ENCODE data around the gene ADAMTS17. TPM values are rescaled to one million over a fixed set of nuclear protein-coding genes. Genes with fewer than 3 reads are reported as not detected.

Gene ADAMTS17
- total RNA-seq, 4 donors from 2014 or later, result 4.5 to 11.4 (median 6.6) TPM

- H3K4me1 ChIP-seq, result peaks cover 13 to 32% (median 17%) of the 10 kb centered on the region in 3 donors
- WGBS, 2 donors, result 91 to 93% methylated on average over 5 to 12 of the region's 15 CpGs
- no peak for DNase-seq
Observed at GRCh38 chr15:100108846-100109245, 232.9 kb downstream of the ADAMTS17 start.

GRCh38 chr15:100108346-100108745 lies 233.4 kb downstream of the ADAMTS17 start:
- intact Hi-C loops (cut with DNase I), result no loop called here
- Histone ChIP-seq H3K9me3 (no peaks in the 10 kb centered on the region), H3K4me1 (peaks cover 13 to 27% (median 17%) of the 10 kb centered on the region in 3 donors), H3K27me3 (no peaks in the 10 kb centered on the region), H3K36me3 (no peaks in the 10 kb centered on the region), H3K27ac (no peak overlapping the region), H3K4me3 (no peak overlapping the region)
- 94 to 95% methylated on average over 8 of the region's 8 CpGs for WGBS, 2 donors
- no peak for DNase-seq
- TF ChIP-seq, protein P1, sequence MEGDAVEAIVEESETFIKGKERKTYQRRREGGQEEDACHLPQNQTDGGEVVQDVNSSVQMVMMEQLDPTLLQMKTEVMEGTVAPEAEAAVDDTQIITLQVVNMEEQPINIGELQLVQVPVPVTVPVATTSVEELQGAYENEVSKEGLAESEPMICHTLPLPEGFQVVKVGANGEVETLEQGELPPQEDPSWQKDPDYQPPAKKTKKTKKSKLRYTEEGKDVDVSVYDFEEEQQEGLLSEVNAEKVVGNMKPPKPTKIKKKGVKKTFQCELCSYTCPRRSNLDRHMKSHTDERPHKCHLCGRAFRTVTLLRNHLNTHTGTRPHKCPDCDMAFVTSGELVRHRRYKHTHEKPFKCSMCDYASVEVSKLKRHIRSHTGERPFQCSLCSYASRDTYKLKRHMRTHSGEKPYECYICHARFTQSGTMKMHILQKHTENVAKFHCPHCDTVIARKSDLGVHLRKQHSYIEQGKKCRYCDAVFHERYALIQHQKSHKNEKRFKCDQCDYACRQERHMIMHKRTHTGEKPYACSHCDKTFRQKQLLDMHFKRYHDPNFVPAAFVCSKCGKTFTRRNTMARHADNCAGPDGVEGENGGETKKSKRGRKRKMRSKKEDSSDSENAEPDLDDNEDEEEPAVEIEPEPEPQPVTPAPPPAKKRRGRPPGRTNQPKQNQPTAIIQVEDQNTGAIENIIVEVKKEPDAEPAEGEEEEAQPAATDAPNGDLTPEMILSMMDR (IDR thresholded peaks at IDR 0.05), result no peak
- TF ChIP-seq POLR2A (IDR thresholded peaks at IDR 0.05), result no peak

More at GRCh38 chr15:100108846-100109245, 232.9 kb downstream of the ADAMTS17 start:
- Histone ChIP-seq H3K4me3 (no peak overlapping the region), H3K36me3 (no peaks in the 10 kb centered on the region), H3K27me3 (no peaks in the 10 kb centered on the region), H3K9me3 (no peaks in the 10 kb centered on the region), H3K27ac (no peak overlapping the region)
- no peak for TF ChIP-seq POLR2A (IDR thresholded peaks at IDR 0.05)
- TF ChIP-seq, protein P1 (IDR thresholded peaks at IDR 0.05), result no peak
- intact Hi-C loops (cut with DNase I), result no loop called here

DNA sequence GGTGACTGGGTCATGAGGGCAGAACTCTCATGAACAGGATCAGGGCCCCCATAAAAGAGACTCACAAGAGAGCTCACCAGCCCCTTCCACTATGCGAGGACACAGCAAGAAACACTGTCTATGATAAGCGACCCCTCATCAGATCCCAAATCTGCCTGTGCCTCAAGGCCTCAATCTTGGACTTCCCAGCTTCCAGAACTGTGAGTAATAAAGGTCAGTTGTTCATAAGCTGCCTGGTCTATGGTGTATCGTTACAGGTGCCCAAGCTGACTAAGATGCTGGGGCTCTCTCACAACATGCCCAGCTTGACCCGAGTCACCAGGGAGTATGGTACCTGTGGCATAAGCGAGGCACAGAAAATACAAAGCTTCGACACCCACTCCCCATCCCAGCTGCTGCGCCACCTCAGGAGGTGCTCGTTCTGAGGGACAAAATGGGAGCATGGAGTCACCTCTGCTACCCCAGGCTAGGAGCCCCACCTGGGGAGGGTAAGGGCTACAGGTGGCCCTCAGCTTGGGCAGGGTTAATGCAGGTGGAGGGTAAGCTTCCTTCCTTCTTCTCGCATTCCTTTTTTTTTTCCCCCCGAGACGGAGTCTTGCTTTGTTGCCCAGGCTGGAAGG lies 234.1 kb downstream of the ADAMTS17 start:
- TF ChIP-seq POLR2A (IDR thresholded peaks at IDR 0.05), result no peak
- Histone ChIP-seq H3K4me3 (no peak overlapping the region), H3K36me3 (no peaks in the 10 kb centered on the region), H3K9me3 (no peaks in the 10 kb centered on the region), H3K27me3 (no peaks in the 10 kb centered on the region), H3K27ac (no peak overlapping the region), H3K4me1 (peaks cover 13 to 22% (median 17%) of the 10 kb centered on the region in 3 donors)
- DNase-seq, result no peak
- intact Hi-C loops (cut with DNase I), result no loop called here
- WGBS, 2 donors, result 92 to 99% methylated on average over 6 to 9 of the region's 11 CpGs

DNA sequence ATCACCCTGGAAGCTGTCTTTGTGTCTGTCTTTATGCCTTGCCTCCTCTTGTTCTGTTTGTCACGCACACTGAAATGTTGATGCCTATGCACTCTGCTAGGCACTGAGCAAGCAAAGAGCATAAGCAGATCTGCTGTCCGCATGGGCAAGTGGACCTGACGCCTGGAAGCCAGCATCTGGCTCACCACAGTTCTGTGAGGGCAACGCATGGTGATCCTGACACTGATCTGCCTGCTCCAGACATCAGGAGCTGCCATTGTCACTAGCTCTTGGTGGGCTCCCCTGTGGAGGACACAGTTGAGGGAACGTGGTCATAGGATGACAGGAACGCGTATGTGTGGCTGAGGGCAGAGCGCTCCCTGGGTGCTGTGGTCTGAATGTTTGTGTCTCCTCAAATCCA lies 234.6 kb downstream of the ADAMTS17 start:
- TF ChIP-seq, protein P1 (IDR thresholded peaks at IDR 0.05), result no peak
- TF ChIP-seq POLR2A (IDR thresholded peaks at IDR 0.05), result no peak
- Histone ChIP-seq H3K4me1 (peaks cover 13 to 17% (median 16%) of the 10 kb centered on the region in 3 donors), H3K27me3 (no peaks in the 10 kb centered on the region), H3K27ac (no peak overlapping the region), H3K9me3 (no peaks in the 10 kb centered on the region), H3K36me3 (no peaks in the 10 kb centered on the region), H3K4me3 (no peak overlapping the region)
- intact Hi-C loops (cut with DNase I), result no loop called here
- DNase-seq, result no peak
- 93% methylated on average over 7 of the region's 8 CpGs; no CpG with 5 or more reads in 1 of the 2 donors for WGBS, 2 donors

GRCh38 chr15:100106732-100107131 lies 235.0 kb downstream of the ADAMTS17 start:
- H3K4me3 ChIP-seq, result no peak overlapping the region
- intact Hi-C loops (cut with DNase I), result no loop called here
- H3K4me1 ChIP-seq, result peaks cover 12 to 13% (median 13%) of the 10 kb centered on the region in 3 donors
- DNase-seq, result no peak
- no peaks in the 10 kb centered on the region for H3K36me3 ChIP-seq
- no peaks in the 10 kb centered on the region for H3K9me3 ChIP-seq
- H3K27ac ChIP-seq, result no peak overlapping the region
- H3K27me3 ChIP-seq, result no peaks in the 10 kb centered on the region
- 90 to 100% methylated on average over 1 to 8 of the region's 8 CpGs for WGBS, 2 donors
- TF ChIP-seq, protein P1 (IDR thresholded peaks at IDR 0.05), result no peak
- TF ChIP-seq POLR2A (IDR thresholded peaks at IDR 0.05), result no peak
